HepG2 (cell line): Measurements from ENCODE around the gene TCF23. TPM values are rescaled to one million over a fixed set of nuclear protein-coding genes. Genes with fewer than 3 reads are reported as not detected.

ENCODE experiments used
- ARNTL ChIP-seq: sonication (generic); formaldehyde crosslinking; IDR thresholded peaks from 2 replicates; pipeline ENCODE4 v1.4.0; 2020; ENCODE audit warnings: mild to moderate bottlenecking, missing genetic modification reagents
- ATF7 ChIP-seq, 2 experiments: fragments of 450-650 bp in 1 of 2; sonication (generic) in 1 of 2; formaldehyde crosslinking in 1 of 2; IDR thresholded peaks; 2 replicates each; pipeline versions ENCODE4 v1.4.0 to v1.6.1; 2016 to 2020; ENCODE audit warnings: antibody characterized with exemption in 1 of 2, mild to moderate bottlenecking in 1 of 2, missing genetic modification reagents in 1 of 2
- BRCA1 ChIP-seq: sonication (generic); formaldehyde crosslinking; IDR thresholded peaks from 2 replicates; pipeline ENCODE4 v1.4.0; 2020; ENCODE audit warnings: missing genetic modification reagents
- CAMTA2 ChIP-seq: sonication (generic); formaldehyde crosslinking; IDR thresholded peaks from 2 replicates; pipeline ENCODE4 v1.4.0; 2020; ENCODE audit warnings: mild to moderate bottlenecking, missing genetic modification reagents, borderline replicate concordance
- CBX2 ChIP-seq, 2 experiments: fragments of 200-600 bp in 1 of 2; sonication (generic); formaldehyde crosslinking in 1 of 2; IDR thresholded peaks; 2 replicates each; pipeline versions ENCODE4 v1.7.0 to v1.8.1; 2018 to 2022; ENCODE audit warnings: low read depth in 2 of 2, low read length in 1 of 2, mild to moderate bottlenecking in 1 of 2, missing genetic modification reagents in 1 of 2
- HOXA9 ChIP-seq: sonication (generic); formaldehyde crosslinking; IDR thresholded peaks from 2 replicates; pipeline ENCODE4 v1.8.1; 2022; ENCODE audit warnings: missing genetic modification reagents, mild to moderate bottlenecking, moderate library complexity, borderline replicate concordance
- KLF16 ChIP-seq, 2 experiments: sonication (generic) in 1 of 2; formaldehyde crosslinking in 1 of 2; IDR thresholded peaks; 2 replicates each; pipeline versions ENCODE4 v1.6.1 to v1.8.0; 2016 to 2023; ENCODE audit warnings: missing genetic modification reagents in 2 of 2, missing compliant biosample characterization in 1 of 2
- MATR3 ChIP-seq: sonication (generic); formaldehyde crosslinking; IDR thresholded peaks from 2 replicates; pipeline ENCODE4 v1.4.0; 2020; ENCODE audit warnings: missing genetic modification reagents
- NFYC ChIP-seq: IDR thresholded peaks from 2 replicates; pipeline ENCODE4 v1.6.1; 2016; ENCODE audit warnings: missing genetic modification reagents, missing compliant biosample characterization
- SIN3A ChIP-seq: IDR thresholded peaks from 2 replicates; pipeline ENCODE4 v1.6.1; 2011; ENCODE audit warnings: low read depth, mild to moderate bottlenecking, control low read depth, low read length, borderline replicate concordance
- SIN3B ChIP-seq: fragments of 150-350 bp; IDR thresholded peaks from 2 replicates; pipeline ENCODE4 v1.6.1; 2014; ENCODE audit warnings: low read length
- SIX1 ChIP-seq: sonication (generic); formaldehyde crosslinking; IDR thresholded peaks from 2 replicates; pipeline ENCODE4 v1.4.0; 2020; ENCODE audit warnings: missing genetic modification reagents, borderline replicate concordance
- ZNF292 ChIP-seq: sonication (generic); formaldehyde crosslinking; IDR thresholded peaks from 2 replicates; pipeline ENCODE4 v1.8.1; 2022; ENCODE audit warnings: mild to moderate bottlenecking, low read depth, missing genetic modification reagents, borderline replicate concordance
- ZNF350 ChIP-seq: sonication (generic); formaldehyde crosslinking; IDR thresholded peaks from 2 replicates; pipeline ENCODE4 v1.4.0; 2020; ENCODE audit warnings: mild to moderate bottlenecking, low read depth, missing genetic modification reagents, borderline replicate concordance
- ZNF441 ChIP-seq: sonication (generic); formaldehyde crosslinking; IDR thresholded peaks from 2 replicates; pipeline ENCODE4 v1.7.0; 2021; ENCODE audit warnings: missing genetic modification reagents, borderline replicate concordance
- ZNF549 ChIP-seq: sonication (generic); formaldehyde crosslinking; IDR thresholded peaks from 2 replicates; pipeline ENCODE4 v1.5.0; 2020; ENCODE audit warnings: missing genetic modification reagents
- ZNF557 ChIP-seq: sonication (generic); formaldehyde crosslinking; IDR thresholded peaks from 2 replicates; pipeline ENCODE4 v1.4.0; 2020; ENCODE audit warnings: missing genetic modification reagents
- ZNF619 ChIP-seq: sonication (generic); formaldehyde crosslinking; IDR thresholded peaks from 2 replicates; pipeline ENCODE4 v1.4.0; 2020; ENCODE audit warnings: mild to moderate bottlenecking, missing genetic modification reagents
- ZNF788 ChIP-seq: sonication (generic); formaldehyde crosslinking; IDR thresholded peaks from 2 replicates; pipeline ENCODE4 v1.5.0; 2020; ENCODE audit warnings: mild to moderate bottlenecking, missing genetic modification reagents, borderline replicate concordance
- ZNF891 ChIP-seq: sonication (generic); formaldehyde crosslinking; IDR thresholded peaks from 2 replicates; pipeline ENCODE4 v1.5.0; 2020; ENCODE audit warnings: mild to moderate bottlenecking, missing genetic modification reagents
- ZSCAN29 ChIP-seq: sonication (generic); formaldehyde crosslinking; conservative IDR thresholded peaks from 2 replicates; pipeline ENCODE4 v1.4.0; 2020; ENCODE audit warnings: mild to moderate bottlenecking, missing genetic modification reagents
- polyA plus RNA-seq, 8 experiments: library from polyadenylated mRNA; depleted of rRNA in 3 of 8; stranded (reverse) in 7 of 8; unstranded in 1 of 8; fragments of >200 nt; fragmentation: Illumina TruSeq in 4 of 8; extraction: Trizol in 4 of 8; gene quantifications; 2 replicates each; pipeline versions ENCODE4 v1.2.1 to v1.2.3, GENCODE V29; 2011 to 2016; ENCODE audit warnings: low read depth in 4 of 8, missing spikeins in 1 of 8, mixed read lengths in 1 of 8; ENCODE audit not compliant: insufficient read depth in 1 of 8
- total RNA-seq, 5 experiments: library from RNA; depleted of rRNA; stranded (reverse); fragments of >200 nt; fragmentation: Illumina TruSeq; extraction: Trizol; gene quantifications; 2 replicates each; pipeline ENCODE4 v1.2.3, GENCODE V29; 2016; ENCODE audit warnings: low read depth in 1 of 5
- TF ChIP-seq, protein P1 (sequence below): conservative IDR thresholded peaks from 2 replicates; pipeline ENCODE4 v1.6.1; 2018; ENCODE audit warnings: missing genetic modification reagents
- TF ChIP-seq, protein P2 (sequence below): sonication (generic); formaldehyde crosslinking; IDR thresholded peaks from 2 replicates; pipeline ENCODE4 v1.5.0; 2020; ENCODE audit warnings: mild to moderate bottlenecking, missing genetic modification reagents

Gene TCF23
- total and polyA plus RNA-seq, 2 of the 13 experiments (the other 11 are each of a cell fraction or from before 2014, with no cell fraction given) = 0.02 to 1.4 TPM

DNA sequence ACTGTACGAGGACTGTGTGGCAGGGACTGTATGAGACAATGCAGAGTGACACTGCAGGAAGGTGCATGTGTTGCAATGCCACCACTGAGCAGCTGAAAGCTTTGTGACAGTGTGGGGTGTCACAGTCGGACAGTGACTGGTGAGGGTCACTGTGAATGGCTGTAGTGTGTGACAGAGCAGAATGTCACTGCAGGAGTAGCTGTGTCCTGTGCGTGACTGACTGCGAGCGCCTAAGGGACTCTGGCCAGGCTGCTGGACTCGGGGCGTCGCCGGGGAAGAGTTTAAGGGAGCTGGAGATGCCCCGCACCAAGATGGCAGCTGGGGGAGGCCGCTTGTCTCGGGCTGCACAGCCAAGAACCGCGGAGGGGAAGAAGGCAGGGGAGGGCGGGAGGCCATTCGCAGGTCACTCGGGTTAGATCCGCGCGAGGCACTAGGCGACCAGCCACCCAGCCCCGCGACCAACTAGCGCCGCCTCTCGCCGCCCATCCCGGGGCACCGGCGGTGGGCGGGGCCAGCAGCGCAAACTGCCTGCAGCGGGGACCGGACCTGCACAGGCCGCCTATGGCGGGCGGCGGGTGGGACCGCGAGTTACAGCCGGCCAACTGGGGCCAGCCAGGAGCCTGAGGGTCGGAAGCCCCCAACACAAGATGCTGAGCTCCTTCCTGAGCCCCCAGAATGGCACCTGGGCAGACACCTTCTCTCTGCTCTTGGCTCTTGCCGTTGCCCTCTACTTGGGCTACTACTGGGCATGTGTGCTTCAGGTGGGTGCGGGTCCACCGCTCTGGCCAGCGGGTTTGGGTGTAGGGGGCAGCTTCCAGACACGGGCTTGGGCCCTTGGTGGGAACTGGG is 25.3 kb upstream of the TCF23 start, which contains the start of gene ABHD1 (continued):
- peak; percentile 65; the same call in 1 of the 2 replicates for TF ChIP-seq ZNF619 (CRISPR knock-in tag)
- no peak for TF ChIP-seq ZNF557
- peak; percentile 31; the same call in 1 of the 2 replicates for TF ChIP-seq ZNF788 (CRISPR knock-in tag)
- TF ChIP-seq KLF16 (CRISPR knock-in tag; IDR thresholded peaks at IDR 0.05) = peak in 1 of 2 experiments; percentile 2; a peak in 1 of 4 replicates
- TF ChIP-seq, protein P1, sequence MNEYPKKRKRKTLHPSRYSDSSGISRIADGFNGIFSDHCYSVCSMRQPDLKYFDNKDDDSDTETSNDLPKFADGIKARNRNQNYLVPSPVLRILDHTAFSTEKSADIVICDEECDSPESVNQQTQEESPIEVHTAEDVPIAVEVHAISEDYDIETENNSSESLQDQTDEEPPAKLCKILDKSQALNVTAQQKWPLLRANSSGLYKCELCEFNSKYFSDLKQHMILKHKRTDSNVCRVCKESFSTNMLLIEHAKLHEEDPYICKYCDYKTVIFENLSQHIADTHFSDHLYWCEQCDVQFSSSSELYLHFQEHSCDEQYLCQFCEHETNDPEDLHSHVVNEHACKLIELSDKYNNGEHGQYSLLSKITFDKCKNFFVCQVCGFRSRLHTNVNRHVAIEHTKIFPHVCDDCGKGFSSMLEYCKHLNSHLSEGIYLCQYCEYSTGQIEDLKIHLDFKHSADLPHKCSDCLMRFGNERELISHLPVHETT (CRISPR knock-in tag) = 0 out of 2 replicates have a peak, but pooled peaks have one; percentile 55
- no peak for TF ChIP-seq ZSCAN29 (CRISPR knock-in tag)
- no peak for TF ChIP-seq CAMTA2 (CRISPR knock-in tag)
- no peak for TF ChIP-seq ZNF549 (CRISPR knock-in tag)
- TF ChIP-seq ATF7 (IDR thresholded peaks at IDR 0.05) = no peak
- no peak for TF ChIP-seq ATF7 (CRISPR knock-in tag; IDR thresholded peaks at IDR 0.05)
- 0 out of 2 replicates have a peak, but pooled peaks have one; percentile 49 for TF ChIP-seq ARNTL (CRISPR knock-in tag)
- no peak for TF ChIP-seq CBX2 (IDR thresholded peaks at IDR 0.05; ENCODE audit: low read depth, low read length)
- TF ChIP-seq CBX2 (CRISPR knock-in tag; IDR thresholded peaks at IDR 0.05; ENCODE audit: low read depth) = peak; percentile 84
- no peak for TF ChIP-seq BRCA1 (CRISPR knock-in tag)
- TF ChIP-seq ZNF350 (CRISPR knock-in tag) = no peak
- TF ChIP-seq ZNF292 (CRISPR knock-in tag) = peak; percentile 94
- no peak for TF ChIP-seq MATR3
- TF ChIP-seq, protein P2, sequence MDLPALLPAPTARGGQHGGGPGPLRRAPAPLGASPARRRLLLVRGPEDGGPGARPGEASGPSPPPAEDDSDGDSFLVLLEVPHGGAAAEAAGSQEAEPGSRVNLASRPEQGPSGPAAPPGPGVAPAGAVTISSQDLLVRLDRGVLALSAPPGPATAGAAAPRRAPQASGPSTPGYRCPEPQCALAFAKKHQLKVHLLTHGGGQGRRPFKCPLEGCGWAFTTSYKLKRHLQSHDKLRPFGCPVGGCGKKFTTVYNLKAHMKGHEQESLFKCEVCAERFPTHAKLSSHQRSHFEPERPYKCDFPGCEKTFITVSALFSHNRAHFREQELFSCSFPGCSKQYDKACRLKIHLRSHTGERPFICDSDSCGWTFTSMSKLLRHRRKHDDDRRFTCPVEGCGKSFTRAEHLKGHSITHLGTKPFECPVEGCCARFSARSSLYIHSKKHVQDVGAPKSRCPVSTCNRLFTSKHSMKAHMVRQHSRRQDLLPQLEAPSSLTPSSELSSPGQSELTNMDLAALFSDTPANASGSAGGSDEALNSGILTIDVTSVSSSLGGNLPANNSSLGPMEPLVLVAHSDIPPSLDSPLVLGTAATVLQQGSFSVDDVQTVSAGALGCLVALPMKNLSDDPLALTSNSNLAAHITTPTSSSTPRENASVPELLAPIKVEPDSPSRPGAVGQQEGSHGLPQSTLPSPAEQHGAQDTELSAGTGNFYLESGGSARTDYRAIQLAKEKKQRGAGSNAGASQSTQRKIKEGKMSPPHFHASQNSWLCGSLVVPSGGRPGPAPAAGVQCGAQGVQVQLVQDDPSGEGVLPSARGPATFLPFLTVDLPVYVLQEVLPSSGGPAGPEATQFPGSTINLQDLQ (CRISPR knock-in tag) = peak; percentile 53; the same call in 1 of the 2 replicates
- 0 out of 2 replicates have a peak, but pooled peaks have one; percentile 35 for TF ChIP-seq HOXA9 (CRISPR knock-in tag)
- TF ChIP-seq SIX1 (CRISPR knock-in tag) = no peak
- no peak for TF ChIP-seq ZNF891 (CRISPR knock-in tag)
- peak; percentile 25; the same call in 1 of the 2 replicates for TF ChIP-seq NFYC (CRISPR knock-in tag)
- TF ChIP-seq SIN3A = peak; percentile 66; the same call in 1 of the 2 replicates
- TF ChIP-seq SIN3B = 0 out of 2 replicates have a peak, but pooled peaks have one; percentile 25
- no peak for TF ChIP-seq ZNF441
